Measurements from ENCODE around the gene IRX1. TPM values are rescaled to one million over a fixed set of nuclear protein-coding genes. Genes with fewer than 3 reads are reported as not detected.
A peak's percentile ranks its signal among the peaks of the same experiment; 100 is the strongest.

Gene IRX1
- total RNA-seq, 1 donor from 2014 or later = 69.3 TPM

- Mint-ChIP-seq H3K4me3 (ENCODE audit: unreplicated experiment) (peak overlapping the region; percentile 63), H3K27ac (ENCODE audit: unreplicated experiment) (peak overlapping the region; percentile 54), H3K9me3 (ENCODE audit: unreplicated experiment) (peaks cover 23% of the 10 kb centered on the region), H3K36me3 (ENCODE audit: unreplicated experiment) (no peaks in the 10 kb centered on the region), H3K4me1 (ENCODE audit: low read depth, unreplicated experiment) (peaks cover 16% of the 10 kb centered on the region), H3K27me3 (ENCODE audit: unreplicated experiment) (peaks cover 39% of the 10 kb centered on the region)
- TF ChIP-seq, protein P1, sequence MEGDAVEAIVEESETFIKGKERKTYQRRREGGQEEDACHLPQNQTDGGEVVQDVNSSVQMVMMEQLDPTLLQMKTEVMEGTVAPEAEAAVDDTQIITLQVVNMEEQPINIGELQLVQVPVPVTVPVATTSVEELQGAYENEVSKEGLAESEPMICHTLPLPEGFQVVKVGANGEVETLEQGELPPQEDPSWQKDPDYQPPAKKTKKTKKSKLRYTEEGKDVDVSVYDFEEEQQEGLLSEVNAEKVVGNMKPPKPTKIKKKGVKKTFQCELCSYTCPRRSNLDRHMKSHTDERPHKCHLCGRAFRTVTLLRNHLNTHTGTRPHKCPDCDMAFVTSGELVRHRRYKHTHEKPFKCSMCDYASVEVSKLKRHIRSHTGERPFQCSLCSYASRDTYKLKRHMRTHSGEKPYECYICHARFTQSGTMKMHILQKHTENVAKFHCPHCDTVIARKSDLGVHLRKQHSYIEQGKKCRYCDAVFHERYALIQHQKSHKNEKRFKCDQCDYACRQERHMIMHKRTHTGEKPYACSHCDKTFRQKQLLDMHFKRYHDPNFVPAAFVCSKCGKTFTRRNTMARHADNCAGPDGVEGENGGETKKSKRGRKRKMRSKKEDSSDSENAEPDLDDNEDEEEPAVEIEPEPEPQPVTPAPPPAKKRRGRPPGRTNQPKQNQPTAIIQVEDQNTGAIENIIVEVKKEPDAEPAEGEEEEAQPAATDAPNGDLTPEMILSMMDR (IDR thresholded peaks at IDR 0.05; ENCODE audit: partially characterized antibody, unreplicated experiment) = no peak
- DNase-seq = no peak
Measured at GRCh38 chr5:3593771-3594509, 1.7 kb upstream of the IRX1 start.

DNA sequence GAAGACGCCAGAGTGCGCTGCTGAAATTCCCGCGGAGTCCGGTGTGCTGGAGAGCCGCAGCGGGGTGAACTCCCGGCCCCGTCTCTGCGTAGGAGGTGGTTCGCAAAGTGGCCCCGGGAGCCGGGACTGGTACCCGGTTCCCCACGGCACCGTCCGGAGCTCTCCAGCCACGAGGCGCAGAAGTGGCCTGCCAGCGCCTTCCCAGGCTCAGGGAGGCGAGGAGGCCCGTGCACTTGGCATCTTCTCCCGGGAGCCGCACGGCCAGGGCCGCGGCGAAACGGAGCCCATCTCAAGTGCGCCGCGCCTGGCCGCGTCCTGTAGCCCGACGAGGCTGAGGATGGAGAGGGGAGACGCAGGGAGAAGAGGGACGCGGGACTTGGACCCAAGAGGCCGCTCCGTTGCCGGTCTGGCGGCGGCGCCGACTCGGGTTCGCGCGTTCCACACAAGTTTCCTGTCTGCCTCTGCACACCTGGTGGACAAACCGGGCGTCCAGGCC, 1.1 kb upstream of the IRX1 start:
- peaks cover 45% of the 10 kb centered on the region for H3K27me3 Mint-ChIP-seq (ENCODE audit: unreplicated experiment)
- peak; percentile 75 for DNase-seq

GRCh38 chr5:3596261-3596825, 711 bp downstream of the IRX1 start:
- Mint-ChIP-seq H3K27ac (ENCODE audit: unreplicated experiment) (peak overlapping the region; percentile 71), H3K9me3 (ENCODE audit: unreplicated experiment) (peaks cover 24% of the 10 kb centered on the region), H3K27me3 (ENCODE audit: unreplicated experiment) (peaks cover 42% of the 10 kb centered on the region), H3K4me3 (ENCODE audit: unreplicated experiment) (peak overlapping the region; percentile 97), H3K4me1 (ENCODE audit: low read depth, unreplicated experiment) (peaks cover 15% of the 10 kb centered on the region), H3K36me3 (ENCODE audit: unreplicated experiment) (peaks cover 9% of the 10 kb centered on the region)
- TF ChIP-seq, protein P1 (IDR thresholded peaks at IDR 0.05; ENCODE audit: partially characterized antibody, unreplicated experiment) = no peak
- peak; percentile 55 for DNase-seq

More for the DNA sequence above, 1.1 kb upstream of the IRX1 start:
- peak overlapping the region; percentile 63 for H3K4me3 Mint-ChIP-seq (ENCODE audit: unreplicated experiment)
- peaks cover 5% of the 10 kb centered on the region for H3K36me3 Mint-ChIP-seq (ENCODE audit: unreplicated experiment)
- peaks cover 20% of the 10 kb centered on the region for H3K4me1 Mint-ChIP-seq (ENCODE audit: low read depth, unreplicated experiment)
- TF ChIP-seq, protein P1 (IDR thresholded peaks at IDR 0.05; ENCODE audit: partially characterized antibody, unreplicated experiment) = no peak
- no peak overlapping the region for H3K27ac Mint-ChIP-seq (ENCODE audit: unreplicated experiment)
- H3K9me3 Mint-ChIP-seq (ENCODE audit: unreplicated experiment) = peaks cover 25% of the 10 kb centered on the region

DNA sequence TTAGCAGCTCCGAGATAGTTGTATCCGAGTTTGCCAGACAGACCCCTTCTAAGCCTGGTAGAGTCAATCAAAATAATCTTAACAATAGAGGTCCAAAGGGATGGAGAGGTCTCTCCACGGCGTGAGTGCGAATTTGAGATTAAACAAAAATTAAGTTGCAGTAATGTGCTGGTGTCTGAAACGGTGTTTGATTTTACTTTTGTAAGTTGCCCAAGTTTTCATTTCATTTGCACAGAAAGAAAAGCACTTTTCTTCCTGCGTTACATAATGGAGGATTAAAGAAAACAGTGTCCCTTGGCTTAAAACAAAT, 1.2 kb downstream of the IRX1 start:
- TF ChIP-seq, protein P1 (IDR thresholded peaks at IDR 0.05; ENCODE audit: partially characterized antibody, unreplicated experiment) = no peak
- Mint-ChIP-seq H3K9me3 (ENCODE audit: unreplicated experiment) (peaks cover 24% of the 10 kb centered on the region), H3K4me3 (ENCODE audit: unreplicated experiment) (peak overlapping the region; percentile 97), H3K27me3 (ENCODE audit: unreplicated experiment) (peaks cover 45% of the 10 kb centered on the region), H3K36me3 (ENCODE audit: unreplicated experiment) (peaks cover 13% of the 10 kb centered on the region), H3K4me1 (ENCODE audit: low read depth, unreplicated experiment) (peaks cover 18% of the 10 kb centered on the region), H3K27ac (ENCODE audit: unreplicated experiment) (peak overlapping the region; percentile 71)
- no peak for DNase-seq
